GM21423 (cell line): ENCODE measurements around the gene MTREX.

Source experiments
- ATAC-seq: cut with Tn5 transposase; IDR thresholded peaks from one replicate; pipeline ENCODE4 v1.9.1; 2021; ENCODE audit warnings: mild to moderate bottlenecking, moderate library complexity; ENCODE audit not compliant: unreplicated experiment

MTREX gene

GRCh38 chr5:55324815-55325418 lies 17.1 kb downstream of the MTREX start:
- ATAC-seq = peak; percentile 68

GRCh38 chr5:55325621-55326020 lies 17.8 kb downstream of the MTREX start:
- no peak for ATAC-seq

GRCh38 chr5:55327281-55327680 lies 19.5 kb downstream of the MTREX start:
- ATAC-seq = no peak

GRCh38 chr5:55331321-55331720 lies 23.5 kb downstream of the MTREX start:
- no peak for ATAC-seq

GRCh38 chr5:55333017-55333416 lies 25.2 kb downstream of the MTREX start:
- no peak for ATAC-seq

- no peak for ATAC-seq
These were observed 26.0 kb downstream of the MTREX start for GRCh38 chr5:55333811-55334210.

- ATAC-seq = no peak
These were observed 30.4 kb downstream of the MTREX start for GRCh38 chr5:55338092-55338613.

GRCh38 chr5:55338810-55339243 lies 31.0 kb downstream of the MTREX start:
- no peak for ATAC-seq

- no peak for ATAC-seq
These were observed 35.3 kb downstream of the MTREX start for GRCh38 chr5:55343107-55343506.

- ATAC-seq = no peak
These were observed 35.8 kb downstream of the MTREX start for GRCh38 chr5:55343609-55344008.

- ATAC-seq = no peak
These were observed 36.7 kb downstream of the MTREX start for GRCh38 chr5:55344392-55344992.

GRCh38 chr5:55345327-55345726 lies 37.5 kb downstream of the MTREX start:
- ATAC-seq = no peak

GRCh38 chr5:55347786-55348185 lies 40.0 kb downstream of the MTREX start:
- no peak for ATAC-seq

GRCh38 chr5:55350754-55351153 lies 43.0 kb downstream of the MTREX start:
- ATAC-seq = no peak

- ATAC-seq = no peak
These were observed 49.1 kb downstream of the MTREX start for GRCh38 chr5:55356896-55357295.

- ATAC-seq = no peak
These were observed 52.4 kb downstream of the MTREX start for GRCh38 chr5:55360190-55360589.

GRCh38 chr5:55363856-55364255 lies 56.1 kb downstream of the MTREX start:
- ATAC-seq = no peak

GRCh38 chr5:55364537-55365055 lies 56.8 kb downstream of the MTREX start:
- ATAC-seq = peak; percentile 98

- ATAC-seq = no peak
These were observed 62.6 kb downstream of the MTREX start for GRCh38 chr5:55370291-55370925.

GRCh38 chr5:55371145-55371544 lies 63.4 kb downstream of the MTREX start:
- no peak for ATAC-seq

- no peak for ATAC-seq
These were observed 64.5 kb downstream of the MTREX start for GRCh38 chr5:55372130-55372925.
